Measurements from ENCODE around the gene COL13A1. TPM values are rescaled to one million over a fixed set of nuclear protein-coding genes. Genes with fewer than 3 reads are reported as not detected.

Gene COL13A1
- total and polyA plus RNA-seq, 2 of the 8 experiments (the other 6 are each of a cell fraction or from before 2014, with no cell fraction given): 2.6 to 5.2 TPM

DNA sequence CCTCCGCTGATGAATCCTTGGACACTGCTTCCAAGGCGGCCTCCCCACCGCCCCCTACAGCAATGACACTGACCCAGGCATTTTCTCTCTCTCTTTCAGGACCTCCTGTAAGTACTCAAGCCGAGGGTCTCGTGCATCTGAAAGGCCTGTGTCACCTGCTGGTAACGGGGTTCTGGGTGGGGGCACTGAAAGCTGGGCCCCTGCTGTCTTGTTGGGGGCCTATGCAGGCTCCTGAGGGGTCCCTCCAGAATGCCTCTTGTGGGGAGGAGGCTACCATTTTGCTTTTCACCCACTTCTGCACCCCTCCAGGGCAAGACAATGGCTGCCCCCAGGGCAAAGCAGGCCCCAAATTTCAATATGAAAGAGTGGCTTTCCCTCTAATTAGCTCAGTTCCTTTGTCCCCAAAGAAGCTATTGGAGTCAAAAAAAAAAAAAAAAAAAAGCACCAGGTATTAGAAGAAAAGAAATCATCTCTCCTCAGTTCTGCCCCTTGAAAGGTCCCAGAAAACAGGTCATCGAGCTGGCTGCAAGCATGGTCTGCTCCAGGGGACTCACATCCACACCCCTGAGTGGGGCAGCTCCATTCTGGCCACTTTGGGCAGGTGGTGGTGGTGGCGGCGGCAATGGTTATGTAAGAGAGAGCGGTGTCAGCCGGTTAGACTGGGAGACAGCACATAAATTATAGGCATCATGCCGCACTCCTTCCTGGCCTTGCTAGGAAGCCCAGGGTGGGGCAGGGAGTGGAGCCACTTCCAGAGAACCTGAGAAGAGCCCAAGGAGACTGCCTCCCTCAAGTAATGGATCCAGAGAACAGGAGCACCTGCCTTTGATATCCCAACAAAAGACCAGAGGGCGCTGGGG, 66.2 kb downstream of the COL13A1 start:
- H3K27ac ChIP-seq (ENCODE audit: low read depth, low read length): peak overlapping the region; percentile 61; the same call in 1 of the 2 replicates
- peak overlapping the region; percentile 74 for H2BK120ac ChIP-seq (replicated peaks; ENCODE audit: low read depth, low read length)
- H4K20me1 ChIP-seq (replicated peaks in 1 of 2; ENCODE audit: control insufficient read depth in 1 of 2, insufficient read depth in 2 of 2, low read length in 2 of 2): no peaks in the 10 kb centered on the region
- ChIA-PET POLR2A (ENCODE audit: partially characterized antibody) (interaction anchor here (0.6 to 1.6 kb wide), 10 partner anchors 9 to 129 kb away, joined by 3 to 6 read pairs (median 4); no protein-coding TSS in a partner anchor), CTCF (ENCODE audit: partially characterized antibody) (interaction anchor here (0.6 to 6.5 kb wide), 23 partner anchors 8 to 562 kb away, joined by 3 to 68 read pairs (median 5); no protein-coding TSS in a partner anchor)
- no peak overlapping the region for H3K23ac ChIP-seq (ENCODE audit: insufficient read length)
- peak overlapping the region; percentile 98 for H3K18ac ChIP-seq (ENCODE audit: extremely low read depth, low read length)
- H2AK5ac ChIP-seq (ENCODE audit: low read depth, low read length): peak overlapping the region; percentile 54
- H3K27me3 ChIP-seq (replicated peaks in 1 of 4; ENCODE audit: control insufficient read depth in 3 of 4, extremely low read depth in 1 of 4, insufficient read depth in 3 of 4, low read length in 3 of 4): no peaks in the 10 kb centered on the region; a peak in 1 of 7 replicates
- peak overlapping the region in 1 of 4 experiments; percentile 19; a peak in 1 of 8 replicates for H3K4me3 ChIP-seq (ENCODE audit: extremely low read depth in 1 of 4, insufficient read depth in 2 of 4, low read depth in 3 of 4, low read length in 4 of 4)
- H3K4me1 ChIP-seq (replicated peaks in 1 of 4; ENCODE audit: control insufficient read depth in 3 of 4, insufficient read depth in 4 of 4, low read length in 3 of 4): peaks cover 13 to 64% (median 43%) of the 10 kb centered on the region in 4 experiments
- H2BK5ac ChIP-seq (ENCODE audit: low read depth, low read length): peak overlapping the region; percentile 98; the same call in 1 of the 2 replicates
- H3K23me2 ChIP-seq (ENCODE audit: low read depth, low read length): no peaks in the 10 kb centered on the region
- peak overlapping the region; percentile 98 for H2BK20ac ChIP-seq (ENCODE audit: low read length)
- H3K36me3 ChIP-seq (ENCODE audit: control insufficient read depth in 2 of 4, insufficient read depth in 4 of 4, low read length in 3 of 4): no peaks in the 10 kb centered on the region
- peak overlapping the region; percentile 40 for H3K4ac ChIP-seq (replicated peaks; ENCODE audit: insufficient read length, low read depth, low read length)
- peak overlapping the region; percentile 79 for H4K5ac ChIP-seq (ENCODE audit: insufficient read length, low read depth, low read length)
- H4K91ac ChIP-seq (replicated peaks; ENCODE audit: insufficient read length, low read length): peak overlapping the region; percentile 97
- H3K14ac ChIP-seq (ENCODE audit: insufficient read length): no peak overlapping the region
- no peaks in the 10 kb centered on the region for H3K79me1 ChIP-seq (ENCODE audit: low read depth, low read length)
- H3K79me2 ChIP-seq (ENCODE audit: control insufficient read depth in 1 of 2, insufficient read depth in 2 of 2, low read length in 2 of 2): no peaks in the 10 kb centered on the region
- peak overlapping the region; percentile 43 for H3K56ac ChIP-seq (replicated peaks; ENCODE audit: insufficient read length, low read depth, low read length)
- DNase-seq (ENCODE audit: low read depth in 1 of 2, low spot score in 2 of 2): peak; percentile 78 to 80
- H3K9ac ChIP-seq (replicated peaks in 1 of 4; ENCODE audit: extremely low read depth in 1 of 4, low read depth in 3 of 4, low read length in 3 of 4): peak overlapping the region in 1 of 4 experiments; percentile 13; a peak in 1 of 7 replicates
- H3K4me2 ChIP-seq (ENCODE audit: insufficient read depth in 1 of 2, low read depth in 2 of 2, low read length in 2 of 2): peak overlapping the region; percentile 46 to 52
- no peak overlapping the region for H2AFZ ChIP-seq (ENCODE audit: low read length)
- WGBS, 2 experiments (ENCODE audit: extremely low coverage in 1 of 2, insufficient coverage in 1 of 2, insufficient read length in 1 of 2, insufficient replicate concordance in 2 of 2, low coverage in 1 of 2, low lambda C conversion rate in 2 of 2, missing lambda C conversion rate in 1 of 2): 23% methylated on average over 13 of the region's 13 CpGs; no CpG with 5 or more reads in 1 of the 2 experiments
- FAIRE-seq: peak; percentile 81
- 0 out of 2 replicates have a peak overlapping the region, but pooled peaks have one; percentile 19 for H2BK15ac ChIP-seq (ENCODE audit: low read length)
- H2BK12ac ChIP-seq (ENCODE audit: low read depth, low read length): peak overlapping the region; percentile 100; the same call in 1 of the 2 replicates
- no peaks in the 10 kb centered on the region for H3K9me3 ChIP-seq (ENCODE audit: insufficient read depth in 2 of 2, low read depth in 1 of 2, low read length in 1 of 2)
- no peak overlapping the region for H4K8ac ChIP-seq (ENCODE audit: extremely low read depth, insufficient read depth, low read length)
- TF ChIP-seq JUND (IDR thresholded peaks at IDR 0.05; ENCODE audit: low read length) (peak; percentile 50; the same call in 1 of the 2 replicates), MAFK (IDR thresholded peaks at IDR 0.05; ENCODE audit: low read depth, low read length) (no peak), EZH2 (IDR thresholded peaks at IDR 0.05; ENCODE audit: low read depth, low read length, severe bottlenecking) (no peak), CTCF (IDR thresholded peaks at IDR 0.05; ENCODE audit: control extremely low read depth in 1 of 3, insufficient read depth in 1 of 3, low read depth in 1 of 3, low read length in 3 of 3) (peak; percentile 26 to 55 (median 41); a peak in 3 of 4 replicates), SIN3A (conservative IDR thresholded peaks at IDR 0.05 in 1 of 2, IDR thresholded peaks at IDR 0.05 in 1 of 2; ENCODE audit: low read depth in 1 of 2, low read length in 2 of 2) (no peak), BCL11A (IDR thresholded peaks at IDR 0.05; ENCODE audit: low read depth in 2 of 2, low read length in 2 of 2) (peak; percentile 68 to 72), KDM1A (IDR thresholded peaks at IDR 0.05; ENCODE audit: borderline replicate concordance, low read length) (no peak)

All from H1 (cell line).